ENCODE results near the gene C8G.

The C8G gene

DNA sequence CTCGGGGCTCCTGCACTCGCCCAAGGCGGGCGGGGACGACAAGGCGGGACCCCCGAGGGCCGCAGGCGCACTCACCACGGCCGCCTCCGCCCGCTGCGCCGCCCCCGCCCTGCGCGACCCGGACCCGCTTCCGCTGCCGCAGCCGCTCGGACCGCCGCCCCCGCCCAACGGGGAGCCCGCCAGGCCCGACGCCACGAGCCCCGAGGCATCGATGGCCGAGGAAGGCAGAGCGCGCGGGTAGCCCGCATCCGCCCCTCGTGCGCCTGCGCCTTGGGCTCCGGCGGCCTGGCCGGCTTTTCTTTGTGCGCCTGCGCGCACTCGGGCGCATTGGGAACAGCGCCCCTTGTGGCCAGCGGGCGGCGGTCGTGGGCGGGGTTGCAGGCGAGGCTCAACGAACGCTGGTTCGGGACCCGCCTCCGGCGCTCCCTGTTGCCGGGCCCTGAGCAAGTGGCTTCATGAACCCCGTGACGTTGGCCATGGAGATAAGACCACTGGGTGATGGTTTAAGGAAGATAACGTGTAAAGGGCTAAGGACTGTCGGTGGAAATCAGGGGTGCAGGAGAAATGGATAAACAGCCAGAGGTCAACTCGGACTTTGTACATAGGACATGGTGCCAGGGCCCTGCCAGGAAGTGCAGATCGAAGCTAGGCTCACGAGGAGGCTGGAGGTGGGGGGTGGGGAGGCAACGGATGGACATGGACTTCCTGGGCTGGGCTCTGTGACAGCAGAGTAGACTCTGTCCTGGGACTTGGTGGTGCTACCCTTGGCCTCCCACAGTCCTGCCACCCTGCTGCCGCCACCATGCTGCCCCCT lies at the start of gene C8G, which contains the start of gene FBXW5:
Gene C8G (plus strand): TSS at position 725 of the 814 bp plus-strand sequence. CDS start 78 bp downstream, at position 803.
Gene FBXW5 (minus strand): TSS at position 220 of the 814 bp plus-strand sequence. CDS start 655 bp downstream, outside the sequence.
- DNase-seq (ENCODE audit: low spot score): peak; percentile 89

DNA sequence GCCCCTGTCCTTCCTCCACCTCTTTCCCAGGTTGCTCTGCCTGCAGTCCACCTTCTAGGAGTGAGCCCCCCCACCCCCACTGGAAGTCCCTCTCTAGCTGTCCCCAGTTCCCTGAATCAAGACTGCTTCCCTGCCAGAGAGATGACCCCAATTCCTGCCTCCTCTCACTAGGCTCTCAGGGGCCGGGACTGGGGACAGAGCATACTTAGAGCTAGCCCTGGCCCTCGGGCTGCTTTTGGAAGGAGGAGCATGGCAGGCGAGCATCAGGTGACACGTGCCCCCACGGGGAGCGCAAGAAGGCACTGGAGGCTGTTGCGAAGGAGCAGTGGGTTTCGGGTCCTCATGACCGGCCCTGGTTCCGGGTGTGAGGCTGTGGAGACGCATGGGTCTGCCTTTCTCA lies 49.0 kb upstream of the C8G start:
- DNase-seq (ENCODE audit: low spot score): no peak

DNA sequence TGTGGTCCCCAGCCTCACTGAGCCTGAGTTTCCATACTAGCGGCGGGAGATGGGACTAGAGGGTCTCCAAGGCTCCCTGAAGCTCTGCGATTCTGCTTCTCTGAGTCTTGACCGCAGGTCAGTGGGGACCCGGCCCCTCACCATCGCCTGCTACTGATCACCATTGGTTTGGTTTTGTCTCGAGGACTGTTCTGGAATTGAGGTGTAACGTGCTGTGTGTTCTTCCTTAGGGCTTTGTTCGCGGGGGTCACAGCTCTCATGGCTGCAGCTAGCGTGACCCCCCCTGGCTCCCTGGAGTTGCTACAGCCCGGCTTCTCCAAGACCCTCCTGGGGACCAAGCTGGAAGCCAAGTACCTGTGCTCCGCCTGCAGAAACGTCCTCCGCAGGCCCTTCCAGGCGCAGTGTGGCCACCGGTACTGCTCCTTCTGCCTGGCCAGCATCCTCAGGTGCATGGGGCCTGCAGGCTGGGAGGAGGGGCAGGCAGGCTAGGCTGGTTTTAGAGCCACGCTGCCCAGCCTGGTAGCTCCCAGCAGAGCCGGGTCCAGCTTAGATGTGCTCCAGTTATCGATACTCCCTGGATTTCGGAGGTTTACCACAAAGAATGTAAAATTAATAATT lies 46.5 kb upstream of the C8G start:
- no peak for DNase-seq (ENCODE audit: low spot score)

DNA sequence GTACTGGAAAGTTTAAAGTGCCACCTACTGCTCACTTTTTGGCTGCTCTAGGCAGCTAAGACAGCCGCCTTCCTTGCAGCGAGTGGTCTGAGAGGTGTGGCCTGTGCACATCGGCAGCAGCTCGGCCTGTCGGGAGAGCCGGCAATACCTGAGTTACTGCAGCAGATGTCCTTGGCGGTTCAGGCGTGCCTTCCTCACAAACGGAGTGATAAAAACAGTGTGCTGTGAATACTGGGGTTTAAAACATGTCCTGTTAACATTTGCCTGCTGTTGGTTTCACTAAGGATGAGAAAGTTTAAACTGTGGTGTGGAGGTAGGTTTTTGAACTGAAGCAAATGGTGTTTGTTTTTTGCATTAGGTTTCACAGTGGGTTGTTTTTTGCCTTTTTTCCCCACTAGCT lies 45.8 kb upstream of the C8G start:
- no peak for DNase-seq (ENCODE audit: low spot score)

DNA sequence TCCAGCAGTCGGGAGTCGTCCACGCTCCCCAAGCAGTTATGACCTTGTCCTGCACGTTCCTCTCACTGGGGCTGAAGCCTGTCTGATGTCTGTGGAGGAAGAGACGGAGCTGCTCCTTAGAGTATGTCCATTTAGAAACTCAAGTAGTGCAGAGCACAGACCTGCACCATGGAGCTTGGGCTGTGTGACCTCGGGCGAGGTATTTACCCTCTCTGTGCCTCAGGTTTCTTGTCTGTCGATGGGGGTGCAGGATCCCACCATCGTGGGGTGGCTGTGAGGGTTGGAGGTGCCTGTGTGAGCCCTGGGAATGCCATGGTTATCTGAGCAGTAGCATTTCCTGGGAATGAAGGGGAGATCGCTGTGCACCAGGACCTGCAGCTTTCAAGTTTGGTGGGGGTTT lies 44.5 kb upstream of the C8G start:
- DNase-seq (ENCODE audit: low spot score): no peak

DNA sequence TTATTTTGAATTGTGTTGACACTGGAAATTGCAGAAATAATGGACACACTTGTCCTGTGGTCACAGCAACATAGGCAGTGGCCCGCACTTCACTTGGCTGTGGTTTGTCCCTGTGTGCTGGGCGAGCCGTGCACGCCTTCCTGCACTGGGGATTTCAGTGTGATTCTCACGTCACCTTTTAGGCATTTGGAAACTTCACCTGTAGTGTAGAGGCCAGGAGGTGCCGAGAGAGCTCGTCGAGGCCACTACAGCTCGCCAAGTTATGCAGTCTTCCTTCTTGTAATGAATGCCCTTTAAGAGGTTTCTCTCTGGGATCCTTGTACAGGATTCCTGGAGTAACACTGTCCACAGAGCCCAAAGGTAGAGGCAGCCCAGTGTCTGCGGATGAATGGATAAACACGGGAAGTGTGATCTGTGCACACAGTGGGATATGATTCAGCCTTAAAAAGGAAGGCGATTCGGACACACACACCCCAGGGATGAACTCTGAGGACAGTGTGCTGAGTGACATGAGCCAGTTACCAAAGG lies 44.0 kb upstream of the C8G start:
- DNase-seq (ENCODE audit: low spot score): no peak

DNA sequence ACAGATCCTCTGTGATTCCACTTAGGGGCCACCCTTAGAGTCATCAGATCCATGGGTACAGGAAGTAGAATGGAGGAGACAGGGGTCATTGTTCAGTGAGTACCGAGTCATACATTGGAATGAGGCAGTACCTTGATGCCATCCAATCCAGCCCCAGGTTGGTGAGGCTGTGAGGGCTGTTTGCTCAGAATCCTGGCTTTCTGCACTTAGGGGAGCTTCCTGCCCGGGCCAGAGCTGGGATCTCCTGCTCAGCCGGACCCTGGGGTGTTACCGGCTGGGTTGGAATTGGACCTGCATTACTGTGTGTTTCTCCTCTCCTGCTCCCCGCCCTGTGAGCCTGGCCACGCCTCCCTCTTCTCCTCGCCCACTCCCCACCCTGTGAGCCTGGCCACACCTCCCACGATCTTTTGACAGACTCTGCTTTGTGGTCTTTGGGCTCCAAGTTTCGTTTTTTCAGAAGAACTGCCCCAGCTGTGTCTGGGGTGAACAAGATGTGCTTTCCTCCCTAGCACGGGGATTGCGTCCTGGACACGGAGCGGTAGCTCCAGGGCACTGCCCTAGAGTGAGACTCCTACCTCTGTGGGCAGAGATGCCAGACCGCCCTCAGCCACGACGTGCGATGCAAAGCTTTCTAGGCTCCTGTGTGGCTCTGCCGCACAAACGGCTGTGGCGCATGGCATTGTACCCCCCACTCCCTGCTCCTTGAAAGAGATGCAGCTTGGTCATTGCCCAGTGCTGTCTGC lies 43.4 kb upstream of the C8G start:
- DNase-seq (ENCODE audit: low spot score): peak; percentile 67

DNA sequence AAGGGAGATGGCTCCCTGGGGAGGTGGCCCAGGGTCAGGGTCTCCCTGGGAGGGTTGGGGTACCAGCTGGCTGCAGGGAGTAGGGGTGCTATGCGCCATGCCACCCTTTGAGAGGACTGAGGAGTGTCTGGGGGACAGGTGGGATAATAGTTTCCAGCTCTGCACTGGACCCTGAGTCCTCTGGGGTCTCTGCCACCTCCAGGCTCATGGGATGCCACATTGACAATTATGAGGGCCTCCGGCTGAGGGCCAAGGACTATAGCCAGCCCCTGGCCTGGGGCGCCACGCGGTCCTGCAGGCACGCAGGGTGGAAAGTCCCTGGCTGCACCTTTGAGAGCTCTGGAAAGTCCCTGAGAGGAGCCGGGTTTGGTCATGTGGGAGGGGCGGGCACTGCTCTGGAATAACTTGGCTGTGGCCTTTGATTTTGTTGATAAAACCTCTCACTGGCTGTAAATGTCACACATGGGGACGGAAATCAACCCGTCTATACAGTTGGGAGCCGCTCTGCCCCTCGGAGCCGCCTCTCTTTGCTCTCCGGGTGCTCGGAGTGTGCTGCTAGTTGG lies 42.7 kb upstream of the C8G start:
- DNase-seq (ENCODE audit: low spot score): no peak

DNA sequence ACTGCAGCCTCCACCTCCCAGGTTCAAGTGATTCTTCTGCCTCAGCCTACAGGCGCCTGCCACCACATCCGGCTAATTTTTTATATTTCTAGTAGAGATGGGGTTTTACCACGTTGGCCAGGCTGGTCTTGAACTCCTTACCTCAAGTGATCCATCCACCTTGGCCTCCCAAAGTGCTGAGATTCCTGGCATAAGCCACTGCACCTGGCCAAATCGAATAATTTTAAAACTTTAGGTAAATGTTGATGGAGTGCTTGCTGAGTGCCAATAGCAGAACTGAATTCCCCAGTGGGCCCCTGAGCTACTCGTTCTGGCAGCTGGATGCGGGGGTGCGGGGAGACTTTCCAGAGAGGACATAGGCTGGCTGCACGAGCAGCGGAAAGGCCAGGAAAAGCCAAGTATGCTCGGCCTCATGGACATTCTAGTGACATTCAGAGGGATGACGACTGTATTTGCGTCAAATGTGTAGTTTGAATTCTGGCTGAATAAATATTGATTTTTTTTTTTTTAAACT lies 41.9 kb upstream of the C8G start:
- DNase-seq (ENCODE audit: low spot score): no peak

DNA sequence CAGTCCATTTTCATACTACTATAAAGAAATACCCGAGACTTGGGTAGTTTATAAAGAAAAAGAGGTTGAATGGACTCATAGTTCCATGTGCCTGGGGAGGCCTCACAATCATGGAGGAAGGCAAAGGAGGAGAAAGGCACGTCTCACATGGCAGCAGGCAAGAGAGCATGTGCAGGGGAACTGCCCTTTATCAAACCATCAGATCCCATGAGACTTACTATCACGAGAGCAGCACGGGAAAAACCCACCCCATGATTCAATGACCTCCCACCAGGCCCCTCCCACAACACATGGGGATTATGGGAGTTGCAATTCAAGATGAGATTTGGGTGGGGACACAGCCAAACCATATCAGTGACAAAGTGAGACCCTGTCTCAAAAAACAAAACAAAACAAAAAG lies 38.8 kb upstream of the C8G start:
- DNase-seq (ENCODE audit: low spot score): no peak

DNA sequence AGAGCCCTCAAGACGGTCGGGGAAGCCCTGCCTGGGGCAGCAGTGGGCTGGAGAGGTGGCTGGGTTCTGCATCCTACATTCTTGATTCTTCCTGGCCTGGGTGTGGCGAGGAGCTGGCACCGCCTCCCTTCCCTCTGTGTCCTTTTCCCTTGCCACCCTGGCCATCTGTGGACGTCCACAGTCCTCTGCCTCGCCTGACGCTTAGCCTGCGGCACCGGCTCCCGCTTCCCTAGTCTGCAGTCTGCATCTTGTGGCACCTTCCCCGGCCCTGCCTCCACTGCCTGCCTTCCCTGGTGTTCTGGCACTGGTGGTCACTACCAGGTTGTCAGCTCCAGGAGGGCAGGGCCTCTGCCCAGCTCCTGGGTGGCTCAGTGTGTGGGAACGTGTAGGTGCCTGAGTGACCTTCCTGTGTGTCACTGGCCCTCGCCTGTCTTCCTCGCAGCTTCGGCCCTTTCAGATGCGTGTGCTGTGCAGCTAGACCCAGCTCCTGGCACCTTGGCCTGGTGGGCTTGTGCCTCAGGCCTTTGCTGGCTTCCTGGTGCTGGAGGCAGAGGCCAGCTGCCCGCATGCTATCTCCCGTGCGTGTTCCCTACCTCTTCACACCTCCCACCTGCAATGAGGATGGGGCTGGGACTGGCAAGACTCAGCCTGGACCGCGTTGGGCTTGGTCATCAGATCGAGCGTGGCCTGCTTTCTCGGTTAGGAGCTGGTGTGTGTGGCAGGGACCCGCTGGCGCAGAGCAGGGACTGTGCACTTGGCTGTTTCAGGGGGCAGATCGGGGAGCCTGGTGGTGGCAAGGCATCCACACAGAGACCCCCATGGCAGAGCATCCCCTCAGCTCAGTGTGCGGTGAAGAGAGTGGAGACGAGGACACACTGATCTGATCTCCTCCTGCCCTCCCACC lies 37.8 kb upstream of the C8G start:
- DNase-seq (ENCODE audit: low spot score): no peak

DNA sequence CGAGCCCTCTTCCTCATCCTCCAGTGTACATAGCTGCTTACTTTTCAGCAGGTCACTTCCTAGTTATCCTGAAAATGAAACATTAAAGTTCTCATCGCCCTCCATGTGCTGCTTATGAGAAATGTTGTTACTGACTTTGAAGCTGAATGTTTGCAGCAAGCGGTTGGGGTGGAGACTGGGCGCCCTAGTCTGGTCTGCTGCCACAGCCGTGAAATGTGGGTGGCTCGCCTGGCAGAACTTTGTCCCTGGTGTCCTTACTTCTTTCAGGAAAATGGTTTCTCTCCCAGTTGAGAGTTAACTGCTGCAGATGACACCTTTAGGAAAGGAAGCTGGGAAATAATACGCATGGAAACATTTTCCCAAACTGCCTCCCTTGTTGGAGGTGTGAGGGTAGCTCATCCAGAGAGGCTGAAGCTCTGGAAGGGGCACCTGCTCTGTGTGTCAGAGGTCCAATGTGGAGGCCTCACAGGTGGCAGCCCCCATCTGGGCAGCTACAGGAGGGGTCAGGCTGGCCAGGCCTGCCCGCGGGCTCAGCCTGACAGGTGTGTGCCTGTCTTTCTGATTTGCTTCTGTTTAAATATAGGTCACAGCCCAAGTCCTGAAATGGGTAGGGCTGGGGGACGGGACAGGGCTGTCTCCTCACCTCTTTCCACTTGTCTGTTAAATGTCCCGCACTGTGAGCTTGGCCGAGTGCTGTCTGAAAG lies 34.7 kb upstream of the C8G start:
- DNase-seq (ENCODE audit: low spot score): no peak

DNA sequence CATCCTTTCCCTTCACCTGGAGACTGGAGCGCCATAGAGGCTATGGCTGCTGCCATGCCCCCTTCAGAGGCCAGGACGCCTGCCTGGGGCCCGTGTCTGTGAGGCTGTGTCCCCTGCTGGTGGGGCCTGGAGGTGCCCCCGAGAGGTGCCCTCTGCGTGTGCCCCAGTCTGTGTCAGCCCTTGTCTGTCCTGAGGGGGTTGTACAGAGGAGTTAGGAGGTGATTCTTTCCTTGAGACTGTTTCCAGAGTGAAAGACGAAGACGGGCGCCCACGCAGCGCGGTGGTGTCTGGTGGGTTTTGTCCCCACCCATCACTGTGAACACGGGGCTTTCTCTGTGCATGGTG lies 34.2 kb upstream of the C8G start:
- DNase-seq (ENCODE audit: low spot score): no peak

DNA sequence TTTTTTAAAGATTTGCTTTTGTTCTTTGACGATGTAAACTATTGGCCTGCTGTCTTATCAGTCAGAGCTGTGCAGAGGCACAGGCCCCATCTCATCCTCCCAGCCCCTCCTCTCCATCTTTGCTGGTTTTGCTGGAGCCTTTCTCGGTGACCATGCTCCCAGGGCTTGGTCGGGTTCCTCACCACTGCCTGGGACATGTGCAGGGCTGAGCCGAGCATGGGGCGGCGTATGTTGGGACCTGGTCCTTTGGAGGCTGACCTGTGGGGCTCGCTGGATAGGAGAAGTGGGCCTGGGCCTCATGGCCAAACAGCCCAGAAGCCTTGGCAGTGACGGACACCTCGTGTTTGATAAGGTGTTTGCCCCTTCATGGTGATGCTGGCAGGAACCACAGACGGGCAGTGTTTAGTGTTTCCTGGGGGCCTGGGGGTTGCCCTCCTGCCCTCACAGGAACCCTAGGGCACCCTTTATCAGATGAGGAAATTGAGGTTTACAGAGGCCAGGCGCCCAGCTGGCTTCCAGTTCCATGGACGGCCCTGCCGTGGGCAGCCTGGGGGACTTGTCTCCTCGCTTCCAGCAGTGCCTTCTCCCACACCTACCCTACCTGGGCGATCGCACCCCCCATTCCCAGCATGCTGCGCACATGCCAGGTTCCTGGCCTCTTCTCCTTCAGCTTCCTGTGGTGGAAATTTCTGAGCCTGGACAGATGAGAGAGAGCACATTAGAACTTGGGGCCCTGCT lies 31.2 kb upstream of the C8G start:
- no peak for DNase-seq (ENCODE audit: low spot score)

DNA sequence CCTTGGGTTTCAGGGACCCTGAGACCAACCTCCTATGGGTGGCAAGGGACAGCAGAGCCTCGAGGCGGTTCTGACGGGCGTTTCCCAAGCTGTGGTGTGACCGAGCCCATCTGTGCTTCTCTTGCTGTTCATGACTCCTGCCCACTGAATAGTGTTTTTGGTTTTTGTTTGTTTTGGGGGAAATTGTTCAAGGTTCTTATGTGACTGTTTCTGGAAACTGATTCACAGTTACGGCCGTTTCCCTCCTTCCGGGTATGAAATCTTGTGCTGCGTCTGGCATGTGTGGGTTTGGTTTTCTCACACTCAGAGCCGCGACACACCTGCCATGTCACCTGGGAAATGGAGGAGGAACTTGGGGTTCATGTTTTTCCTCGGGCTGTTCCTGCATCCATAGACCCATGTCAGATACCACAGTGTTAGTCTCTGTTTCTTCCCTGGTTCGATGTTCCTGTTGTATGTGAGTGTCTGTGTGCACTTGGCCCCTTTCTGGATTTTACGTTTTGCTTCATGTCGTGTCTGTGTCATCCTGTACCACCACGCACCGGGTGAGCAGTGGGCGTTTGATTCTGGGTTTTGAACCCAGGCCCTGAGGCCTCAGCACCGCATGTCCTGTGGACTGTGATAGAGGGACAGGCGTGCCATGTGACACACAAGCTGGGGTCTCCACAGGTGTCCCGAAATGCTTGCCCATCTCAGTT lies 29.3 kb upstream of the C8G start:
- DNase-seq (ENCODE audit: low spot score): no peak

DNA sequence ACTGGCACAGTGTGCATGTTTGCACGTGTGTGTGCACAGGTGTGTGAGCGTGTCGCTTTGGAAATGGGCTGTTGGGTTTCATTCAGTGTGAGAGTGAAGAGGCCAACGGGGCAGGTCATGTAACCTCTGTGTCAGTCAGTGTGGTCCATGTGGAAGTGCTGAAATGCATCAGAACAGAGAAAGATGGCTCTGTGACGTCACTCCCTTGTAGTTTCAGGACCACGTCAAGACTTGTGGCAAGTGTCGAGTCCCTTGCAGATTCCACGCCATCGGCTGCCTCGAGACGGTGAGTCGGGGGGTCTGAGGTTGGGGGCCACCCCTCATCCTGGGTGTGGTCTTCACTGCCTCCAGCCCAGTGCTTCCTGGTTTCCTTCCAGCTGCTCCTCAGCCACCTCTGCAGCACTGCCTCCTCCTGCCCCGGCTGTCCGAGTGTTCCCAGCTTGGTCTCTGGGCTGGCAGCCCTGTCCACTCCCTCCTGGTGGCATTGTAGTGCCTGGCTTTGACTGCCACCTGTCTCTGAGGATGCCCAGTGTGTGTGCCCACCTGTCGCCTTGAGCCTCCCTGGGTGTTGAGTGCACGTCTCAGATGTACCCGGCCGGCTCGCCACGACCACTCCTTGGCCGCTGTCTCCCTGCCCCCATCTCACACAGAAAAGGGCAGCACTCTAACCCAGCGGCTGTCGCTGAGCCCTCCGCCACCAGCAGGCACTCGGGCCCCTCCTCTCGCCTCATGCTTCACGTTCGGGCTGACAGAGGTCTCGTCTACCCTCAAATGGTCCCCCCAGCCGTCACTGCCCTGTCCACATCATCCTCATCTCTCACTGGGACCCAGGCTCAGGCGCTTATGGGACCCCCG lies 28.5 kb upstream of the C8G start:
- no peak for DNase-seq (ENCODE audit: low spot score)

DNA sequence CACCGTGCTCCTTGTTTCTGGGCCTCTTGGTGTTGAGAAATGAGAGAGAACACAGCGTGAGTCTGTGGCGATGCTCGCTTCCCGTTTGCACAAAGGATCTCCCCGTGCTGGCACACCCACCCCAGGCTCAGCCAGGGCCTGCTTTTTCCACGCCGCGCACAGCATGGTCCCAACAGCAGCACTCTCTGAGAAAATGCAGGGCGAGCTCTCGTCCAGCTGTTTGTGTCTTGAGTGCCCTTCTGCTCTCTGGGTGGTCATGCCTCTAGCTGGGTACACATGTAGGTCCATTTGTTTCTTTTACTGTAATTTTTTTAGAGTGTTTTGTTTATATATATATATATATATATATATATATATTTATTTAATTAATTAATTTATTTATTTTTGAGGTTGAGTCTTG lies 27.1 kb upstream of the C8G start:
- no peak for DNase-seq (ENCODE audit: low spot score)

DNA sequence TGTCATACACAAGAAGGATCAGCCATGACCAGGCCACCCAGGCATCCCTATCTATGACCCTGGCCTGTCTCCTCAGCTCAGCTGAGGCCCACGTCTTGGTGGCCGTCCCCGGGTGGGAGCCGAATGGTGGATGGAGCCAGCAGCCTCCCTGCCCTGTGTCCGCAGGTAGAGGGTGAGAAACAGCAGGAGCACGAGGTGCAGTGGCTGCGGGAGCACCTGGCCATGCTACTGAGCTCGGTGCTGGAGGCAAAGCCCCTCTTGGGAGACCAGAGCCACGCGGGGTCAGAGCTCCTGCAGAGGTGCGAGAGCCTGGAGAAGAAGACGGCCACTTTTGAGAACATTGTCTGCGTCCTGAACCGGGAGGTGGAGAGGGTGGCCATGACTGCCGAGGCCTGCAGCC lies 25.0 kb upstream of the C8G start:
- DNase-seq (ENCODE audit: low spot score): no peak
